Inferior parietal cortex (tissue), 1 donor: ENCODE results near the gene NTMT2.

ENCODE experiments used
- DNase-seq: peaks from one replicate; pipeline ENCODE4 v3.0.0-alpha.2; 2016; ENCODE audit errors: extremely low spot score

The NTMT2 gene

DNA sequence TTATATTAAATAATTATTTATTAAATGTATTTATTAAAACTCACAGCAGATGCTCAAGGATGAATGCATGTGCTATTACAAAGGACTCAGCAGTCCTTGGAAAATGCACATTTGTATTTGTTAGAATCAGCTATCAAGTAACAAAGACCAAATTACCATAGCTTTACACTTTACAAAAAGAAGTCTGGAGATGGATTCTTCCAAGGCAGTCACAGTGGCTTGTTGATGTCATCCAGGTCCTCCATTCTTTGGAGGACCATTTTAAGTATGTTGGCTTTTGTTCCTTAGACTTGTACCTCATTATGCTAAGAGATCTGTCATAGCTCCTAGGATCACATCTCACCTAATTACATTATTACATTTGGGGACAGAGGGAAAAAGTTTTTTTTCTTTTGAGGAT lies 63.4 kb downstream of the NTMT2 start:
- no peak for DNase-seq

DNA sequence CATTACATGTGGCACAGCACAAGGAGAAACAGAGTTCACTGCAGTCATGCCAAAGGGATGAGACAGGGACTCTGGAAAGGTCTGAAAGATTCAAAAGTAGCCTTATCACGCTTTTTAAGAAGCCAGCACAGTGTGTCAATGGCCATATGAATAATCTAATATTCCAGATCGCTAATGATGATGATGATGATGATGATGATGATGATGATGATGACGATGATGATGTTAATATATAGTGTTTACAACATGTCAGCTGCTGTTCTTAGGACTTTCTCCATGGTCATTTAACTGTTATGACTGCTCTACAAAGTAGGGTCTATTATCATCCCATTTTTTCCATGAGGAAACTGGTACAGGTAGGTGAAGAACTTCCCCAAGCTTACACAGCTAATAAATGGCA lies 64.4 kb downstream of the NTMT2 start:
- no peak for DNase-seq

DNA sequence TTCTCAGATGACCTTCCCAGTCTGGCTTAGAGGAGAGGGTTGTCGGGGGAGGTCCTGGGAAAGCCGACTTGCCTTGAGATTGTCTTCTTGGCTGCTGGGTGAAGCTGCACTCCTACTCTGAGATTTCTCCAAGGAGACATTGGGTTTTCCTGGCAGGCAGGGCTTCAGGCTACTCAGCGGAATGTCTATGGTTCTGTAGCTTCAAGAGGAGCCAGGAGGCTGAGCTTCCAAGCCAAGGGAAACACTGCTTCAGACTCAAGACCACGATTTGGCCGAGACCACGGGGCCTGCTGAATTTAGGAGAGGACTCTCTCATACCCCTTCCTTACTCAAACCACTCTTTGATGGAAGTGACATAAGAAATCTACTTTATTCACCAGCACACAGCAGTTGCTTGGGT lies 67.8 kb downstream of the NTMT2 start:
- DNase-seq: no peak

DNA sequence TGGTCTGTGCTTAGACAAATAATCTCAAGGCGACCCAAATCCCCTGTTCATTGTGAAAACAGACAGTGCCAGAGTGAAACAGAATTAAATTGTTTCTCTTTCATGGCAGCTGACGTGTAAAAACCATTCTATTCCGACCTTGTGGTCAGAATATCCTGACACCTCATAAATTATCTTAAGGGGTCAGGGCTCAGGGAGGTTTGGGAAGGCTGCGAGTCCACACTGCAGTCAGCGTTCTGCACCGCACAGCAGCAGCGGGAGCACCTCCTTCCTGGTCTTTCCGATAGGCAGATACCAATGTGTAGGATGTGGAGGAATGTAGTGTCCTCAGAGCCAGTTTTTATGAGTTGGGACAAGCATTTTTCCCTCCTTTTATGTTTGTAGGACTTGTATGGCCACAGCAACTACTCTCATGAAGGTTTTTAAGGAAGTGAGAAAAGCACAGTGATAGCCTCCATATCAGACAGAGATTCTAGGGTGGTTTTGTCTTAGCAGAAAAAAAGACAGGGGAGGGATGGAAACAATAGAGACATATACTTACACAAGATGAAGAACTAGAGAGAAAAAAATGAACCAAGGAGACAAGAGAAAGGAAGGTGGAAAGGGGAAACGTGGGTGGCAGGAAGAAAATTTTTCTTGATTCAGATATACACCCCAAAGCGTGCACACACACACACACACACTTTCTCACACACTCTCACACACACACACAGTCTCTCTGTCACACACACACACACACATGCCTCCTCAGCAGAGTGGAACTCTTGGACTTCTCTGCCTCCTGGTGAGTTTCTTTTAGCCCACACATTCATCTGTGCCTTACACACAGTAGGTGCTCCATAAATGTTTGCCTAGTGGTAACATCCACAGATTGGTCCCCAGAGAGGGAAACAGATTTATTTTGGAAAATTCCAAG lies 68.6 kb downstream of the NTMT2 start:
- no peak for DNase-seq

DNA sequence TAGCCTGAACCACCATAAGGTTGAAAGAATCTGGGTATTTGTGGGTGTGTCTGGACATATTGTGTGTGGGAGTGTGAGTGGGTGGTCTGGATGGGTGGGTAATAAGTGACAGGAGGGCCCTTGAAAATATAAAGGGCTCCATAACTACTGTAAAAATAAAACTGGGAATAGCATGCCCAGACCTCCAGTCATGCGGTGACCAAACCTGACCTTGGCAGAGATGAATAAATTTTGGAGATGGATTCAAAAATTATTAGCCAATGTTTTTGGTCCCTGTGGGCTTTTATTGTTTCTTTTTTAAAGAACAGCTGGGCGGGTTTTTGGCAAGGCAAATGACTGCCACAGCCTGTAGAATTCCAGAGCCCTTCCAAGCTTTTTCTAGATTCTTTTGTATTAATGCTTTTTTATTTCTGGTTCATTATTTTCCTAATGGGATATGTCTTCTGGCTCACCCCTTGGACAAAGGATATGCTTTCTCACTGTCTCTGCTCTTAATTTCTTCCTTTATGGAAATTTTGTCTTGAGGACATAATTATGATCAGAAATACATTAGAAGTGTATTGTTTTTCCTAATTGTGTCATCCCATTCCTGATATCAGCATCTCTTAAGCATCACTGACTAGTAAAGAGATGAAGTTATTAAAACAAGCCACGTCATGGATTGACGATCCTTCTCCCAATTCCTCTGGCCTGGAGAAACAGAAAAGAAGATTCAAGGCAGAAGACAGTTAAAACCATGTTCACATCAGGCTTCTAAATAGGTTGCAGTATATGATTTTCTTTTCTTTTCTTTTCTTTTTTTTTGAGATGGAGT lies 69.5 kb downstream of the NTMT2 start:
- DNase-seq: no peak

DNA sequence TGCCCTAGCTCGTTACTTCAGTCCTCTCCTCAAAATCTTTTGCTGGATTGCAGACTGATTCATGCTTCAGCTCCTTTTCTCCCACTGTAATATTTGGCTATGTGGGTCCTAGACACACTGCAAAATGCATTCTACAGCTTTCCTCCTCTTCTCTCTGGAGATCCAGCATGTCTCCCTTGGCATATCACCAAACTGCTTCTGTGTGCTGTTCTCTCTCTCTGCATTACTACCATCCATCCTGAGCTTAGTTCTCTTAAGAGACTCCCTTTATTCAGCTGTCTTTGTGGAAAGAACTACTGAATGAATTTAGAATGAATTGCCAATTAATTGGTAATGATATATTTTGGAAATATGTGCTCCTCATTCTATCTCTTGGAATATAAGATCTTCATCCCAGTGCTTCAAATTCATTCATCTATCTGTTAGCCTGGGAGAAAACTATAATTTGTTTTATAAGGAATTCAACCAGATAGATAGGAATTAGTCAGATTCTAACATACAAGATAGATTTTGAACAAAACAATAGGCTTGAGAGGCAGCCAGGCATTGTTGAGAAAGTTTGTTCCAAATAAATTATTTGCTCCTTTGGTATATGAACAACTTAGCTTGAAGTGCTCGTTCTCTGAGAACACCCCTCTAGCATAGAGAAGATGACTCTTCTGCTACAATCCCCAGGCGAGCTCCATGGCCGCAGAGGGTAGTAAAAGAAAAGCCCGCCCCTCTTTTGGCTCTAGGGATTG lies 71.9 kb downstream of the NTMT2 start:
- DNase-seq: no peak

DNA sequence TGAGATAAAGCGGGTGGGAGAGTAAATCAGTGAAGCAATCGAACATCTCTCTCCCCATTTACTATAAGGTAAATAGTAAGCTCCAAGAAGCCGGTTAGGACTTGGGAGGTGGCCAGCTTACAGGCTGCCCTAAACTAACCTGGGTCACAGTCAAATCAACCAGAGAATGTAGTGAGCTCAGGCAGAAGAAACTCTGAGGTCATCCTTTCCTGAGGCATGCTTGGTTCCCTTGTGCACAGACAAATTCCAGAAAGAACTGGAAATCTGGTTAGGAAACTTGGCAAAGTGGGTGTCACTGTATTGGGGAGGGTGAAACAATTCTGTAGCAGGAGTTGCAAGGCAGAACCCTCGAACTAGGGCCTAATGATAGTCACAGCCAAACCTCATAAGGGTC lies 72.5 kb downstream of the NTMT2 start:
- DNase-seq: no peak
